NB4 (cell line): ENCODE measurements around the gene TMEM97.

Experiments
- MYC ChIP-seq: IDR thresholded peaks from 2 replicates; pipeline ENCODE4 v1.6.1; 2011; ENCODE audit warnings: low read depth, low read length
- POLR2A ChIP-seq: IDR thresholded peaks from 2 replicates; pipeline ENCODE4 v1.6.1; 2011; ENCODE audit warnings: mild to moderate bottlenecking; ENCODE audit not compliant: insufficient read length; ENCODE audit errors: extremely low read depth
- TF ChIP-seq, protein P1 (sequence below): IDR thresholded peaks from one replicate; pipeline ENCODE4 v1.5.1; 2012; ENCODE audit warnings: low read depth, low read length
- TF ChIP-seq, protein P2 (sequence below): IDR thresholded peaks from 2 replicates; pipeline ENCODE4 v1.6.1; 2011; ENCODE audit warnings: low read depth, low read length

- TF ChIP-seq, protein P1, sequence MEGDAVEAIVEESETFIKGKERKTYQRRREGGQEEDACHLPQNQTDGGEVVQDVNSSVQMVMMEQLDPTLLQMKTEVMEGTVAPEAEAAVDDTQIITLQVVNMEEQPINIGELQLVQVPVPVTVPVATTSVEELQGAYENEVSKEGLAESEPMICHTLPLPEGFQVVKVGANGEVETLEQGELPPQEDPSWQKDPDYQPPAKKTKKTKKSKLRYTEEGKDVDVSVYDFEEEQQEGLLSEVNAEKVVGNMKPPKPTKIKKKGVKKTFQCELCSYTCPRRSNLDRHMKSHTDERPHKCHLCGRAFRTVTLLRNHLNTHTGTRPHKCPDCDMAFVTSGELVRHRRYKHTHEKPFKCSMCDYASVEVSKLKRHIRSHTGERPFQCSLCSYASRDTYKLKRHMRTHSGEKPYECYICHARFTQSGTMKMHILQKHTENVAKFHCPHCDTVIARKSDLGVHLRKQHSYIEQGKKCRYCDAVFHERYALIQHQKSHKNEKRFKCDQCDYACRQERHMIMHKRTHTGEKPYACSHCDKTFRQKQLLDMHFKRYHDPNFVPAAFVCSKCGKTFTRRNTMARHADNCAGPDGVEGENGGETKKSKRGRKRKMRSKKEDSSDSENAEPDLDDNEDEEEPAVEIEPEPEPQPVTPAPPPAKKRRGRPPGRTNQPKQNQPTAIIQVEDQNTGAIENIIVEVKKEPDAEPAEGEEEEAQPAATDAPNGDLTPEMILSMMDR = no peak
- TF ChIP-seq, protein P2, sequence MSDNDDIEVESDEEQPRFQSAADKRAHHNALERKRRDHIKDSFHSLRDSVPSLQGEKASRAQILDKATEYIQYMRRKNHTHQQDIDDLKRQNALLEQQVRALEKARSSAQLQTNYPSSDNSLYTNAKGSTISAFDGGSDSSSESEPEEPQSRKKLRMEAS = no peak
- TF ChIP-seq MYC (no peak), POLR2A (no peak)
Measured at GRCh38 chr17:28291780-28292330, 27.1 kb upstream of the TMEM97 start.
